Panc1 (cell line): ENCODE data around the gene TIGD6.

Source experiments
- POLR2AphosphoS5 ChIP-seq: IDR thresholded peaks from 2 replicates; pipeline ENCODE4 v1.6.1; 2012; ENCODE audit warnings: mild to moderate bottlenecking, low read depth, low read length, moderate library complexity
- REST ChIP-seq, 2 experiments: IDR thresholded peaks; 2 replicates each; pipeline ENCODE4 v1.6.1; 2011 to 2012; ENCODE audit warnings: low read depth in 2 of 2, control low read depth in 1 of 2, low read length in 1 of 2, mild to moderate bottlenecking in 1 of 2, moderate library complexity in 1 of 2; ENCODE audit not compliant: insufficient read depth in 1 of 2
- SIN3A ChIP-seq: IDR thresholded peaks from 2 replicates; pipeline ENCODE4 v1.6.1; 2012; ENCODE audit warnings: low read depth, mild to moderate bottlenecking, low read length, moderate library complexity, borderline replicate concordance; ENCODE audit not compliant: insufficient read depth
- TCF7L2 ChIP-seq: IDR thresholded peaks from 2 replicates; pipeline ENCODE4 v1.6.1; 2011; ENCODE audit warnings: mild to moderate bottlenecking, low read depth, low read length, inconsistent platforms
- TF ChIP-seq, protein P1 (sequence below): fragments of 450-650 bp; IDR thresholded peaks from 2 replicates; pipeline ENCODE4 v1.5.1; 2017; ENCODE audit warnings: mild to moderate bottlenecking

- TF ChIP-seq POLR2AphosphoS5: no peak
- TF ChIP-seq, protein P1, sequence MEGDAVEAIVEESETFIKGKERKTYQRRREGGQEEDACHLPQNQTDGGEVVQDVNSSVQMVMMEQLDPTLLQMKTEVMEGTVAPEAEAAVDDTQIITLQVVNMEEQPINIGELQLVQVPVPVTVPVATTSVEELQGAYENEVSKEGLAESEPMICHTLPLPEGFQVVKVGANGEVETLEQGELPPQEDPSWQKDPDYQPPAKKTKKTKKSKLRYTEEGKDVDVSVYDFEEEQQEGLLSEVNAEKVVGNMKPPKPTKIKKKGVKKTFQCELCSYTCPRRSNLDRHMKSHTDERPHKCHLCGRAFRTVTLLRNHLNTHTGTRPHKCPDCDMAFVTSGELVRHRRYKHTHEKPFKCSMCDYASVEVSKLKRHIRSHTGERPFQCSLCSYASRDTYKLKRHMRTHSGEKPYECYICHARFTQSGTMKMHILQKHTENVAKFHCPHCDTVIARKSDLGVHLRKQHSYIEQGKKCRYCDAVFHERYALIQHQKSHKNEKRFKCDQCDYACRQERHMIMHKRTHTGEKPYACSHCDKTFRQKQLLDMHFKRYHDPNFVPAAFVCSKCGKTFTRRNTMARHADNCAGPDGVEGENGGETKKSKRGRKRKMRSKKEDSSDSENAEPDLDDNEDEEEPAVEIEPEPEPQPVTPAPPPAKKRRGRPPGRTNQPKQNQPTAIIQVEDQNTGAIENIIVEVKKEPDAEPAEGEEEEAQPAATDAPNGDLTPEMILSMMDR: no peak
- TF ChIP-seq REST (IDR thresholded peaks at IDR 0.05; ENCODE audit: insufficient read depth in 1 of 2, low read depth in 2 of 2, low read length in 1 of 2): no peak
- no peak for TF ChIP-seq SIN3A
- no peak for TF ChIP-seq TCF7L2
Observed at GRCh38 chr5:150017226-150018005, 17.0 kb upstream of the TIGD6 start.
